Measurements from ENCODE around the gene C10orf53.

Gene C10orf53, protein sequence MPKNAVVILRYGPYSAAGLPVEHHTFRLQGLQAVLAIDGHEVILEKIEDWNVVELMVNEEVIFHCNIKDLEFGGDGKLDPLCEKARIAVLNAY

DNA sequence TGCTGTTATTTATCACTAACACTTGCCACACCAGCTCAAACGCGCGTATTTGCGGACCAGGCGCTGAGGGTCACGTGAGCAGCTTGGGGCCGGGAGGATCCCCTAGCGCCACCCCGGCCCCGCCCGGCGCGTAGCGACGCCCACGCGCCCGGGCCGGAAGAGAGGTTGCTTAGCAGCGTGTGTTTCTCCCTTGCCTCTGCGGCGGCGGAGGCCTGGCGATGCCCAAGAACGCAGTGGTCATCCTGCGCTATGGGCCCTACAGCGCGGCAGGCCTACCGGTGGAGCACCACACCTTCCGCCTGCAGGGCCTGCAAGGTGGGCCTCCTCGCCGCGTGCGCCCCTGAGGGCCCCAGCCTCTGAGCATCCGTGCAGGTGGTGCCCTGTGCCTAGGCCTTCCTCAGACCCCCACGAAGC, at the start of gene C10orf53:
TSS of gene C10orf53 (plus strand) at position 172 of the 414 bp plus-strand sequence. CDS start at position 219, 47 bp downstream.
- DNase-seq, result no peak

DNA sequence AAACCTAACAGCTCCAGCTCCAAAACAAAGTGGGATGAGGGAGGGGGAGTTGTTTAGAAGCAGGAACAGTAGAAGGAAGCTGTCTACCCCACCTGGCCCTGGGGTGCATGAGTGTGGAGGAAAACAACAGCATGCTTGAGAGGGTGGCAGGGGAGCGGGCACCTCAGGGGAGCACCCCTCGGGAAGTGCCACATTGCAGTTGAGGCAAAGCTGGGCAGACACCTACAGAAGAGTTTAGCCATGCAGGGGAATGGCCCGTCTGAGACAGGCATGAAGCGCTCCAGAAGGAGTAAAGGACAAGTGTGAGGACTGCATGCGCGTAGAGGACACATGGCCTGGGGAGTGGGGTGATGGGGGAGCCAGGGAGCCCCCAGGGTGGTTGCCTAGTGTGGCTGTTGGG, 47.5 kb upstream of the C10orf53 start:
- DNase-seq, result no peak

DNA sequence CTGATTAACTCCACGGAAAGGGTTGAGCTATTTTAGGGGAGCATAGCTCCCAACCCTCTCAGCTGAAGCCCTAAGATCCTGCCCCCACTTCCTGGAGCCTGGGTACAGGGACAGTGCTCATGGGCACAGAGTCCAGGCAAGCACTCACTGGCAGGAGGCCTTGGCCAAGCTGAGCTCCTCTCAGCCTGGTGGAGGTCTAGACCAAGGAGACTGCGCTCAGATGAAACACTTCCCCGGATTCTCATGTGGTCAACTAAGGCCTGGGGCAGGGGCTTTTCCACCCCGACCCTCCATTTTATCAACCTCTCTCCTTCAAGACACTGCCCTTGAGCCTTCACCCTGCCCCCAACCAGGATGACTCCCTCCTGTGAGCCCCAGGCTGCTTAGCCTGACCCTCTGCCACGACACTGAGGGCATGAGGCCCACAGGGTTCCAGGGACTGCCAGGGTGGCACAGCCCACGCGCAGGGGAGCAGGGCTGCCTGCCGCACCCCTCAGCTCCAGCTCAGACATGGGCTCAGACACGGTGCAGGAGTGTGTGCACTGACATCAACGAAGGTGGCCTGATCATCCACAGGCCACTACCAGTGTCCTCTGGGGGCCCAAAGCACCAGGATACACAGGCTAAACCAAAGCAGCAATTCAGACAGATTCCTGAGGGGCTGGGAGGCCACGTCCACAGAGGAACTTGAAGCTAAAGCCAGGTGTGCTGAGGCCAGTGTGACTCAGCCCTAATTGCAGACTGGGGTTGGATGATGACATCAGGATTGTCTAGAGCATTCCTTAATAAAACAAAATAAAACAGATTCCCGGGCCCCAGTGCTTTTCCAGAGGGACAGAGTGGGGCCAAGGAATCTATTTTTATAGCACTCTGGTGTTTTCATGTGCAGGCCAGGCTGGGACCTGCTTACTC, 46.8 kb upstream of the C10orf53 start:
- no peak for DNase-seq

DNA sequence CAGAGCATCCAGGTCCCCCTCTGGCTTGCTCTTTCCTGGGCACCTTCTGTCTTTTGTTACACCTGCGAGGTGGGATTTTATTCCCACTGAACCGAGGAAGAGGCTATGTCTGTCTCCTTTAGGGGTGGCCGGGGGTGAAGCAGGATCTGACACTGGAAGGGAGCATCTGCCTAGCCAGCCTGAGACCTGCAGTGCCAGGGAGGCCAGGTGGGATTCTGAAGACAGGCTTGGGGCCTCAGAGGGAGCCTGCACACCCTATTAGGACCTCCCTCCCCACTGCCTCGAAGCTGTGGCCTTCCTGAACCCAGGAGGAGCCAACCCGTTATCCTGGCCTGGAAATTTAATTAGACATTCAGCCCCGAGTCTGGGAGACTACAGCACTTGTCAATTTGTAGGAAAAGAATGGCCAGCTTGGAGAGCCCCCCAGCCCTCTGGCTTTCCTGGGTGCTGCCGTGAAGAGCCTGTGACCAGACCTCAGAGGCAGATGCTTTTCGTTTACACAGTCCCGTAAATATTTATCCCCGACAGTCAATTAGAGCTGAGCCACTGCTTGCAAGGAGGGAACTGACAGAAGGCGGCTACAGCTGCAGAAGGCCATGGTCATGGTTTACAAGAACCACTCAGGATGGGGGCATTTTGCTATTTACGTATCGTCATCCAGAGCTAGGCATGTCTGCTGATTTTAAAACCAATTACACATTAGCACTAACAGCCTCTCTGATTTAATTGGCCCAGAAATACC, 46.0 kb upstream of the C10orf53 start:
- no peak for DNase-seq

DNA sequence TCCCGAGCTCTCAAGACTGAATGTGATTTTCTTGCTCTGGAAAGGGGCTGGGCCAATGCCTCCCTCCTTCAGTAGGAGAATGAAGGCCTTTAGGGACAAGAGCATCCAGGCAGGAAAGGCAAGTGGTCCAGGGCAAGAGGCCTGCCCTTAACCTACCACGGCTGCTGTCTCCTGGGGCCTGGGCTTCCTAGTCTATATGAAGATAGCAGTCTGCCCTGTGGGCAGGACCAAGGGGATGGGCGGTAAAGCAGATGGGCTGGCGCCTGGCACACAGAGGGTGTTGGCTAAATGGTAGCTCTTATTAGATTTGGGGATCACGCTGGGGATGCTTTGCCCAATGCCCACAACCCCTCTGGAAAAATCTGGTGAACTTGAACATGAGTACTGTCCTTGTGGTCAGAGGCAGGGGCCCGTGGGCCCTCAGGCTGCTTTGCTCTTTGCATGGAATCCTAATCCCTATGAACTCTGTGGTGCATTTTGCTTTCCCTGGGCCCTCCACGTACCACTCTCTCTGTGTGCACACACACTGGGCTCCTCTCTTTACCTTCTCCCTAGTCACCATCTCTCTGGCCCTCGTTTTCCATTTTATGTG, 45.3 kb upstream of the C10orf53 start:
- no peak for DNase-seq

DNA sequence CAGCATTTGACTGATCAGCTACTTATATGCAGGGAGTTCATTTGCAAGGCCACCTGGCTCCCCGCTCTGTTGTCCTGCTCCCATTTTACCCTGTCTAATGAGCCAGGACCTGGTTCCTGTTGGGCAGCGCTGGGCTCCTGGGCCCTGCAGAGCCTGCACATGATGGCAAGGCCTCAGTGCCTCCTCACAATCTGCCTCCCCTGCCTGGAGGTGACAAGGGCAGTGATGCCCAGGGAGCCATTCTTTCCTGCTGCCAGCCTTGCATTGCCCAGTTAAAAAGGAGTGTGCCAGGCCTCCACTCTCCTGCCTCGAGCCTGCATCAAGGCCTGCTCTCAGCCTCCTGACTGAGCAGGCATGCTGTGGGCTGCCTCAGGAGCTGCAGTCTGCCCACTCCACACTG, 37.1 kb upstream of the C10orf53 start:
- DNase-seq, result no peak

DNA sequence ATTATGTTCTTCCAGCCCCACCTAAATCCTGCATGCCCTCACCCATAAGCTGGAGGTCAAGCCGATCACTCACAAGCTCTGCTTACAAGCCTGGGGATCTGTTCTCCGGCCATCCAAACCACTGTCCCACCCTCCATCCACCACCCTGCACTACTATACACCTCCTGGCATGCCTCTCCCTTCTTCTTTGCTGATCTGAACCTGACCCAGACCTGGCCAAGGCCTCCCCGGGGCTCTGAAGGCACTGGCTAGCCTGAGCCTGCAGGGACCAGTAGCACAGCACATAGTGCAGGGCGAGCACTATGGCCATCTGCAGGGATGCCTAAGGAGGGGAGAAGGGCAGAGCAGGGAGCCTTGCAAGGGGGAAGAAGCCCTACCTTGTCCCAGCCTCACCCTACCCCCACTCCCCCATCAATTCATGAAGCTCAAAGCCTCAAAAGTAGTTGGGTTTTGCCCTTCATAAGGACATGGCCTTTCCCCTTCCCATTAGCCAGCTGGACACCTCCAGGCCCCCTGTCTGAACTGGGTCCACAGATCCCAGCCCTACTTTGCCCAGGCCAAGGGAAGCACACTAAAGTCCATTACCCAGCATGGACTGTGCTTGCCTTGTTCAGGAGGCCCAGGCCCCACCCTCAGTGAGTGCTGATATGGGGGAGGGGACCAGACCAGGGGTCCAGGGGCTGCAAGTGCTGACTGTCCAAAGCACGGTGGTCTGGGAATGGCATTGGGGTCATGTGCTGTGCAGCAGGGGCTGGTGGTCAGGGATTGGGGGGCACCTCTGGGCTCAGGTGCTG, 36.0 kb upstream of the C10orf53 start:
- DNase-seq, result no peak

DNA sequence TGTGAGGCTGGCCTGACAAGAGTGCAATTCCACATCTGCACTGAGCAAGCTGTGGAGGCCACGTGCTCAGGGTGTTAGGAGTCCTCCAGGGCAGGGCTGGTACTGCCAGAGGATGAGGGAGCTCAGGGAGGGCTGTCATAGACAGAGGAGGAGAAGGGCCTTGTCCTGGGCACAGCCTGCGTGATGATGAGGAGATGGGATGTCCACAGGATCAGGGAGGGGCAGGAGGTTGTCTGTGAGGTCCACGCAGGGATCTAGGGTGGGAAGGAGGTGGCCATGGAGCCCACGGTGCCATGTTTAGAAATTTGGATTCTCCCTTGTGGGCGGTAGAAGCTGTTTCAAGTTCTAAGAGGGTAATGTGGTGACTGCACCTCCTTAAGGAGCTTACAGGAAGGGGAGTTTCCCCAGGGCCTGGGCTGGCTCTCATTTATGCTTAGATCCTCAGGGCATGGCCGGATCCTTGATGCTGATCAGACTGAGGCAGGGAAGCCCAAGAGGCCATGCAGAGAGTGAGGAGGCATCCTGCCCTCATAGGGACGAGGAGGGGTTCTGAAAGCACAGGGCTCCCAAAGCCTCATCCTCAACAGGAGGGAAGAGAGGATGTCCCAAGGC, 35.3 kb upstream of the C10orf53 start:
- DNase-seq, result no peak

DNA sequence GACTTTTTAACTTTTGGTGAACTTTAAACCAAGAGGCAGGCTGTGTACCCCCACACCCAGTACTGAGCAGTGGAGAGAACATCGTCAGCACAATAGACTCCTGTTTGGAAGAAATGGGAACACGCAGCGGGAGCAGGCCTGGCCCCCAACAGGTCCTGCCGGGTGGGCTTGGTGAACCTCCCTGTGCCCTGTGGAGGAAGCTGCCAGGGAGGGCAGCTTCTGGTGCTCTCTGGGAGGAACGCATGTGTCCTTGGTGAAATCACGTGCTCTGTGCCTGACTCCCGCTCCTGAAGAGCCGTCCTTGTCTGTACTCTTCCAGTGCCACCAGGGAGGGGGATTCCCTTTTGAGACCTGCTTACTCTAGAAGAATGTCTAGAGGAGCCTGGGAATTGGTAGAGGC, 34.0 kb upstream of the C10orf53 start:
- DNase-seq, result no peak

DNA sequence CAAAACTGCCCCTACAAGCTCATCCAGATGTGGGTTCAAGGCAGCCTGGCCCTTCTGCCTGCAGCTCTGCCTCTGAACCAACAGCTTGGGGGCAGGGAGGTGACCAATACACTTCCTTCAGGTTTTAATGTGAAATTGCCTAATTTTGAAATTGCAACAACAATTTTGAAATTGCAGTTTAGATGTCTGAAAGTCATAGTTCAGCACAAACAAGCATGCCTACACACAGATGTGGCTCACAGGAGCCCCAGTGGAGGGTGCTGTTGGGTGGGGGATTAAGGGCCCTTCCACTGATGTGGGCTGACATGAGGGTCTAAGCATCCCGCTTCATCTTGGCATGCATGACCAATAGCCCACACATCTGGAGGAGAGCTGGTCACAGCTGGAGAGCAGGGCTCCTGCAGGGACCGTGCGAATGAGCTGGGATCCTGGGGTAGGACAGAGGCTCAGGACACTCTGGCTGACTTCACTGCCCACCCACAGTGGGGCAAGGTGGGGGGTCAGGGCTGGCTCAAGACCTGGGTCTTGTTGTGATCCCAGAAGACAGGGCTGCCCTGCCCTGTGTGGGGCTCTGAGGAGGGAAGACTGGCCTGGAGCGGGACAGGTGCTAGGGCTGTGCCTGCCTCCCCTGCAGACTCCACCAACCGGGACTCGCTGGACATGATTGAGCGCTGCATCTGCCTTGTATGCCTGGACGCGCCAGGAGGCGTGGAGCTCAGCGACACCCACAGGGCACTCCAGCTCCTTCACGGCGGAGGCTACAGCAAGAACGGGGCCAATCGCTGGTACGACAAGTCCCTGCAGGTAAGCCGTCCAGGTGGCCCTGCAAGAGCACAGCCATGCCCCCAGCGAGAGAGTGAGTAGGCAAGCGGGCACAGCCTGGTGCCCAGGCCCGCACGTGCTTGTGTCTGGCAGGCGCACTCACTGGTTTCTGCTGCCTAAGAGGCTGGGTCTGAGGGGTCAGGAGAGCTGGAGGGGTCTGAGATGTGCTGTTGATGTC, 33.3 kb upstream of the C10orf53 start:
- DNase-seq, result no peak

DNA sequence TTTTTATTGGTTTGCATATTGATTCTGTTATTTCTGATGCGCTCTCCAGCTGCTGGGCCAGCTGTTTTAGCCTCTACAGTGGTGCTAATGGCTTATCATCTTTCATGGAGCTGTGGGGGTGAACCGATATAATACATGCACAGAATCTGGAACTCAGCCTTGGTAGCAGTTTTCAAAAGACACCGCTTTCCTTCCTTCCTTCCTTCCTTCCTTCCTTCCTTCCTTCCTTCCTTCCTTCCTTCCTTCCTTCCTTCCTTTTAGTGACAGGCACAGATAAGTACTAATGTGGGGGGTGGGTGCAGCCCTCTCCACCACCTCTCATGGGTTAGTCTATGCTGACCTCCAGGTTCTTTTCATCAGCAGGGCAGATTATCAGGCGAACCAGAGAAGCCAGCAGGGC, 31.9 kb upstream of the C10orf53 start:
- no peak for DNase-seq

DNA sequence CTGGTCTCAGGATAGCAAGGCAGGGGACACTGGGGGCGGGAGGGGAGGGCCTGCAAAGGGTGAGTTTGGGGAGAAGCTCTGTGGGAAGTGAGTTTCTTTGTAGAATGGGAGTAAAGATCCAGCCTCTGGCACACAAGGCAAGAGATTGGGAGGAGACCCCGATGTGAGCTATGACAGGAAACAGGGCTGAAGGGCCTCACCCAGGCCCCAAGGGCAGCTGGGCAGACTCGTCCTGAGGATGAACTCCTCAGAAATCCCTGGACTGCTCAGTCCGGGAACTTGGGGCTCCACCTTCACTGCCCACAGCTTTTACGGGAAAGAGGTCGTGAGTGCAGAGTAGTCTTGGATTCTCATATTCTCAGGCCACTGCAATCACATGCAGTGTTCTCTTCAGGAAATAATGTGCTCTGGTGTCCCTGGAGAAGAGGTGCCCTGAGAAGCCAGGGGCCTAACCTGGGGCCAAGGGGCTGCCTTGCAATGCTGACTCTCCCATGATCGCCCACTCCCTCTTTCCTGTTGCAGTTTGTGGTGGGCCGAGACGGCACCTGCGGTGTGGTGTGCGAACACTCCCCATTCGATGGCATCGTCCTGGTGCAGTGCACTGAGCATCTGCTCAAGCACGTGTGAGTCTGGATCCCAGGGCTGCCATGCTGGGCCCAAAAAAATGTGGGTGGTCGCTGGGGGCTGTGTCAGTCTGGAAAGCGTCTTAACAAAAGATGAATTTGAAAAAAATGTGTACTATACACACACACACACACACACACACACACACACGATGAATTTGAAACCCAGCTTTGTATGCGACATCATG, 31.3 kb upstream of the C10orf53 start:
- no peak for DNase-seq

DNA sequence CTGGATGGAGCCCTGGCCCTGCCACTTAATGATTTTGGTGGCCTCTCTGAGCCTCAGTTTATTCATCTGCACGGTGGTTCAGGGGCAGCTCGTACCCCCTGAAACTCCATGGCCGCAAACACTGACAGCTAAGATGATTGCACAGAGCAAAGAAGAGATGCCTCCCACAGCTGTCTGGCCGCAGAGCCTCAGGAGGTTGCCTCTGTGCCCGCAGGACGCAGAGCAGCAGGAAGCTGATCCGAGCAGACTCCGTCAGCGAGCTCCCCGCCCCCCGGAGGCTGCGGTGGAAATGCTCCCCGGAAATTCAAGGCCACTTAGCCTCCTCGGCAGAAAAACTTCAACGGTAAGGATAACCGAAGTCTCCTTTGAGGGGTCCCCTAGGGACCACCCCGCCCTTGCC, 30.2 kb upstream of the C10orf53 start:
- no peak for DNase-seq

DNA sequence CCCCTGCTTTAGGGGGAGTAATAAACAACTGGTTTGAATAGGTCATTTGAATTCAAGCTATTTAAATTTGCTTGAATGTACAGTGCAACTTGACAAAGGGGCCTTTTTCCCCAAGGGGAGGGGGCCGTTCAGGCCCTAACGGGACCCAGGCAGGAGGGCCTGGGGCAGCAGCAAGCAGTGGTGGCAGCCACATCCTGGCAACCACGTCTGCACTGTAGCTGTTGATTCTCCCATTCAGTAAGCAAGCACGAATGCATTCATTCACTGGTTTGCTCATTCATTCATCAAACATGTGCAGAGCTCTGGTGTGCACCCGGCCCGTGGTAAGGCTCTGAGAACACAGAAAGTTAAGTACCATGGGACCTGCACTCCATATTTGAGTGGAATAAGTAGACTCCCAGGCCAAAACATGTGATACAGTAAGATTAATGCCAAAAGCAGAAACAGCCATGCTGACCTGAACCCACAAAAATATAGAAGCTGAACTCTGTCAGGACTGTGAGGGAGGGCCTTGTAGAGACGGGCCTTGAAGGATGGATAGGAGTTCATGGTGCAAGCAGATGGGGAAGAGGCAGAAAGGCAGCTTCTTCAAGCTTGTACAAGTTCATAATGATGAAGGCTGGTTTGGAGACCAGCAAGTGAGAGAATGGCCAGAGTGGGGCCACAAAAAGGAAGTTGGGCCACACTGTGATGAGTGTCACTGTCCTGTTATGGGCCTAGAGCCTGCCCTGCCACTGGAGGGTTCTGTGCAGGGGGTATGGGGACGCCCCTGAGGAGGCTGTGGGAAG, 29.3 kb upstream of the C10orf53 start:
- DNase-seq, result no peak

DNA sequence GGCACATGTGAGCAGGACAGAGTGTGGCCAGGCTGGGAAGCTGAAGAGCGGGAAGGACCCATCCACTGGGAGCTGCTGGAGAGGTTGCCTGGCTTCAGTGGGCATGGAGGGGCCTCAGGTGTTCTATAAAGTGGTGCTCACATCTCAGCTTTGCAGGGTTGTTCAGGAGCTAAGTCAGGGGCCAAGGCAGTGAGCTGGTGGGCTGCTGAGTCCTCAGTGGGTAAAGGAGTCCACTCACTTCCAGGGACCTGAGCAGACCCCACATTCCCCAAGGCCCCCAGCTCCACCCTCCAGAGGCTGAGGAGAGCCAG, 28.8 kb upstream of the C10orf53 start:
- no peak for DNase-seq

DNA sequence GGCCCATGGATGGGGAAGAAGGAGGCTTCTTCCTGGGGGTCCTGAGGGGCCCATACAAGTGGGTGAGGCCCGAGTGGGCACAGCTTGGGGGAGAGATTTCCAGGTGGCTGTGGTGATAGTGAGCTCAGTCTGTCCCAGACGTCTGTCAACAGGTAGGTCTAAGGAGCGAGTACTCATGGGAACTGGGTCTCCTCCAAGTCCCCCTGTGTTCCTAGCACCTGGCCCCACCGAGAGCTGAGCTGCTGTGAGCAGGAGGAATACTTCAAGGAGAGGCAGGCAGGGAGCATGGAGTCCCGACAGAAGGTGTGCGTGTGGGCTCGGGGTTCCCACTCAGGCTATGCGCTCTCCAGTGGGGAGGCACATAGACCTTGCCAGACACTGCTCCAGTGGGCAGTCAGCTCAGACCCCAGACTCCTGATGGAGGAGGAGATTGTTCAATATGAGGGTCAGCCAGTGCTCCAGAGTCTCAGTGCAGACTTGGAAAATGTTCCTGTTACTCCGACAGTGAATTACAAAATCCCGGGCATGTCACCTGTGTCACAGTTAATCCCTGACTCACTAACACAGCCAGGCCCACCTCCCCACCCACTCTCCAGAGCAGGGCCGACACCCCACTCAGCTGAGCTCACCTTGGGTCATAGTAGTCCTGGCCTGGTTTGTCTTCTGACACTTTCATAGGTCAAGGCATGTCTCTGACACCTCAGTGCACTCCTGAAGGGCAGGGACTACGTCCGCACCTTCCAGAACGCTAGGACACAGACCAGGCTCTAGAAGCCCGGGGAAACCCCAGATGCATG, 28.2 kb upstream of the C10orf53 start:
- DNase-seq, result no peak

DNA sequence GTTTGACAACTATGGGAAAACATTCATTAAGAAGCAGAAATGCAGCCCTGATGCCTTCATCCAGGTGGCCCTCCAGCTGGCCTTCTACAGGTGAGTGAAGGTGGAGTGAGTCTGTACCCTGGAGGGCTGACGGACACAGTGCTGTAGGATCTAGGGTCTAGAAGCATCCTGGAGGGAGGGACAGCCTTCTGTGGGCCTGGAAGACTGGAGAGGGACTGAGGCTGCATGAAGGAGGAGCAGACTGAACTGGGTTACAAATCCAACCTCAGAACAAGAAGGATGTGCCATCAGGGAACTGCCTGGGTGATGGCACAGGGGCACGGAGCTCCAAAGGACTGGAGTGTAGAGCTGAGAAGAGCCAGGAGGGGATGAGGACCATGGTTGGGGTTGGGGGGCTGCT, 27.5 kb upstream of the C10orf53 start:
- no peak for DNase-seq

All from CD4-positive, alpha-beta T cell treated with Interleukin-15 for 1 hour (primary cell).